K562 treated with DMSO at 1 percent for 12 hours (cell line): ENCODE data around the gene IQUB. TPM values are rescaled to one million over a fixed set of nuclear protein-coding genes. Genes with fewer than 3 reads are reported as not detected.

Source experiments
- total RNA-seq: library from RNA; unstranded; fragments of 300-600 nt; gene quantifications from 2 replicates; pipeline ENCODE4 v1.2.3, GENCODE V29; 2022; ENCODE audit not compliant: insufficient read depth

The IQUB gene
- total RNA-seq: 0.35 and 2.1 TPM in 2 replicates

GRCh38 chr7:123534383-123535260, at the start of gene IQUB:
TSS of gene IQUB (minus strand) at chr7:123534595. CDS start at chr7:123512340, 22,255 bp downstream.

GRCh38 chr7:123557398-123558288, 23.2 kb upstream of the IQUB start, which contains the start of gene NDUFA5:
TSS of gene NDUFA5 (minus strand) at chr7:123557818. CDS start at chr7:123557795, 23 bp downstream.

Other genes with a start within 250 kb of the IQUB start
- gene NDUFA5, start 23.2 kb upstream of the IQUB start, total RNA-seq: 47.1 and 105 TPM in 2 replicates
- 0.49 TPM in 1 of 2 replicates, not detected in the other for gene ASB15, start 67.2 kb upstream of the IQUB start, total RNA-seq
- not detected in 2 replicates for gene LMOD2, start 121.3 kb upstream of the IQUB start, total RNA-seq
- 3.4 and 13.6 TPM in 2 replicates for gene WASL, start 214.4 kb upstream of the IQUB start, total RNA-seq